ENCODE results near the gene ELMO3.

ELMO3 gene

DNA sequence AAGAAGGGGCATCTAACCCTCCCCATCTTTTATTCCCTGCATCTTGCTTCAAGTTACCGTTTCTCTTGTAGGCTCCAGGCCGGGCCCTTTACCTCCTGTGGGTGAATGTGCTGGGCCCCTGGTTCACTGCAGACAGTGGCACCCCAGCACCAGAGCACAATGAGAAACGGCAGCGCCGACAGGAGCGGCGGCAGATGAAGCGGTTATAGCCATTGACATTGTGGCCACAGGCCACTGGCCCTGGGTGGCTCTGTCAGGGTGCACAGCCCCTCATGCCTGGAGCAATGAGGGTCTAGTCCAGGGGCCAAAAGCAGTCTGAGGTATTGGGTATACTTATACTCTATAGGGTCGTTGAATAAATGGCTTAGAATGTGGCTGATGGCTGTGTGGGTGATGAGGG lies 30.0 kb downstream of the ELMO3 start:
- Histone ChIP-seq H3K4me3 (replicated peaks; ENCODE audit: low read depth, low read length) (no peak overlapping the region), H3K36me3 (ENCODE audit: control insufficient read depth, insufficient read depth, low read length) (peaks cover 38% of the 10 kb centered on the region), H3K27me3 (replicated peaks; ENCODE audit: control insufficient read depth, insufficient read depth, low read length) (no peaks in the 10 kb centered on the region)
- TF ChIP-seq, protein P1, sequence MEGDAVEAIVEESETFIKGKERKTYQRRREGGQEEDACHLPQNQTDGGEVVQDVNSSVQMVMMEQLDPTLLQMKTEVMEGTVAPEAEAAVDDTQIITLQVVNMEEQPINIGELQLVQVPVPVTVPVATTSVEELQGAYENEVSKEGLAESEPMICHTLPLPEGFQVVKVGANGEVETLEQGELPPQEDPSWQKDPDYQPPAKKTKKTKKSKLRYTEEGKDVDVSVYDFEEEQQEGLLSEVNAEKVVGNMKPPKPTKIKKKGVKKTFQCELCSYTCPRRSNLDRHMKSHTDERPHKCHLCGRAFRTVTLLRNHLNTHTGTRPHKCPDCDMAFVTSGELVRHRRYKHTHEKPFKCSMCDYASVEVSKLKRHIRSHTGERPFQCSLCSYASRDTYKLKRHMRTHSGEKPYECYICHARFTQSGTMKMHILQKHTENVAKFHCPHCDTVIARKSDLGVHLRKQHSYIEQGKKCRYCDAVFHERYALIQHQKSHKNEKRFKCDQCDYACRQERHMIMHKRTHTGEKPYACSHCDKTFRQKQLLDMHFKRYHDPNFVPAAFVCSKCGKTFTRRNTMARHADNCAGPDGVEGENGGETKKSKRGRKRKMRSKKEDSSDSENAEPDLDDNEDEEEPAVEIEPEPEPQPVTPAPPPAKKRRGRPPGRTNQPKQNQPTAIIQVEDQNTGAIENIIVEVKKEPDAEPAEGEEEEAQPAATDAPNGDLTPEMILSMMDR (IDR thresholded peaks at IDR 0.05; ENCODE audit: insufficient read depth, low read length, poor library complexity, severe bottlenecking): no peak
- no peak for DNase-seq (ENCODE audit: extremely low read depth, insufficient read length)

- no peaks in the 10 kb centered on the region for H3K27me3 ChIP-seq (replicated peaks; ENCODE audit: control insufficient read depth, insufficient read depth, low read length)
- no peak overlapping the region for H3K4me3 ChIP-seq (replicated peaks; ENCODE audit: low read depth, low read length)
- TF ChIP-seq, protein P1 (IDR thresholded peaks at IDR 0.05; ENCODE audit: insufficient read depth, low read length, poor library complexity, severe bottlenecking): no peak
- H3K36me3 ChIP-seq (ENCODE audit: control insufficient read depth, insufficient read depth, low read length): peaks cover 39% of the 10 kb centered on the region
- no peak for DNase-seq (ENCODE audit: extremely low read depth, insufficient read length)
These were observed 31.2 kb downstream of the ELMO3 start for GRCh38 chr16:67229906-67230808.

DNA sequence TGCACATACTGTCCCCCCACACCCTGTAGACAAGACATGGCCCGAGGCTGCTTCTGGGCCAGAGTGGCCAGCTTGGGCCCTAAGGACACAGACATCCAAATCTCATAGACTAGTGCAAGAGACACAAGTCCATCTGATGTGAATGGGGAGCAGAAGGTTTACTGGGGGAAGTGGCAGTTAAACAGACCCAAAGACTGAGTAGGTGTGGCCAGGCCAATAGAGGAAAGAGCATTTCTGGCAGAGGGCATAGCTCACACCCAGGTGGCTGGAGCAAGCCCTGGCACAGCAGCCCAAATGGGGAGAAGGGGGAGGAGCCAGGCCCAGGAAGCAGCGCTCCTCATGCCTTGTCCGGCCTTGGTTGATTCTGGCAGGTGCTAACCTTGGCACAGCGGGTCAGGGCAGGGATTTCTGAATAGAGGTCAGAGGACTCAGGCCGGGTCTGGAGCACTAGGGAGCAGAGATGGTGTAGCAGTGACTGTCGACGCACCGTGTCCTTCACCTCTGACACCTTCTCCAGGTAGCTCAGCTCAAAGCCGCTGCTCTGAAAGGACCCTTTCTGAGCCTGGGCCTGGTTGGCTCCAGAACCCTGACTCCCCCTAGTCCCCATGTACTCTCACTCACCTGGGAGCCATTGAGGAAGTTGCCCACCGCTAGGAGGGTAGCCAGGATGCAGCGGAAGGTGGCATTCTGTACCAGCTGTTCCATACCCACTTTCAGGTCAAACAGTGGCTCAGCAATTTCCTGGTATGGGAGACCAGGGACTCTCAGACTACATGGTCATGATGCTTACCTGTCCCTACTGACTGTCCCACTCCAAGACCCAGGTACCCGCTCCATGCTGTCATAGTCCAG lies 32.1 kb downstream of the ELMO3 start:
- Histone ChIP-seq H3K27me3 (replicated peaks; ENCODE audit: control insufficient read depth, insufficient read depth, low read length) (no peaks in the 10 kb centered on the region), H3K4me3 (replicated peaks; ENCODE audit: low read depth, low read length) (no peak overlapping the region), H3K36me3 (ENCODE audit: control insufficient read depth, insufficient read depth, low read length) (peaks cover 44% of the 10 kb centered on the region)
- no peak for DNase-seq (ENCODE audit: extremely low read depth, insufficient read length)
- TF ChIP-seq, protein P1 (IDR thresholded peaks at IDR 0.05; ENCODE audit: insufficient read depth, low read length, poor library complexity, severe bottlenecking): no peak

- TF ChIP-seq, protein P1 (IDR thresholded peaks at IDR 0.05; ENCODE audit: insufficient read depth, low read length, poor library complexity, severe bottlenecking): no peak
- peaks cover 59% of the 10 kb centered on the region for H3K36me3 ChIP-seq (ENCODE audit: control insufficient read depth, insufficient read depth, low read length)
- DNase-seq (ENCODE audit: extremely low read depth, insufficient read length): no peak
- H3K4me3 ChIP-seq (replicated peaks; ENCODE audit: low read depth, low read length): no peak overlapping the region
- no peaks in the 10 kb centered on the region for H3K27me3 ChIP-seq (replicated peaks; ENCODE audit: control insufficient read depth, insufficient read depth, low read length)
These were observed 34.7 kb downstream of the ELMO3 start for GRCh38 chr16:67233596-67233995.

DNA sequence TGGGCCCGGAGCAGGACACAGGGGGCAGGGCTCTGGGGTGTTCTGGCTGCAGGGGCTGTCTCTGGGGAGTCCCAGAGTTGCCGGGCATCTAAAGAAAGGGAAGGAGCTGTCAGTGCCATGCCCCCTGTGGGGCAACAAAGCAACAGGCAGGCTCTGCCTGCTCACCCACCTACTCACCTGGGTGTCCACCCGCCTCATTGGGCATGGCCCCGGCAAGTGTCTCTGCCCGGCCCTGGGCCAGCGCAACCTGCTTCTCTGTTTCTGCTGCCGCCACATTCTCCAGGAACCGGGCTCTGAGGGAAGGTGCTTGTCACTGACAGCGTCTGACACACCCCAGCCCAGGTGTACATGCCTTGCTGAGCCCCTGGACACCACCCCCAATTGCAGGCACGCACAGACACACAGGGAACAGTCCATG lies 35.3 kb downstream of the ELMO3 start:
- no peak for DNase-seq (ENCODE audit: extremely low read depth, insufficient read length)
- Histone ChIP-seq H3K4me3 (replicated peaks; ENCODE audit: low read depth, low read length) (no peak overlapping the region), H3K27me3 (replicated peaks; ENCODE audit: control insufficient read depth, insufficient read depth, low read length) (no peaks in the 10 kb centered on the region), H3K36me3 (ENCODE audit: control insufficient read depth, insufficient read depth, low read length) (peaks cover 57% of the 10 kb centered on the region)
- TF ChIP-seq, protein P1 (IDR thresholded peaks at IDR 0.05; ENCODE audit: insufficient read depth, low read length, poor library complexity, severe bottlenecking): no peak
